ENCODE data around the gene RXRB.
"Not testable (repeated sequence)": the region's sequence is repeated elsewhere in the genome, so short reads cannot be mapped to it uniquely, and the experiment has no call there.

Gene RXRB

DNA sequence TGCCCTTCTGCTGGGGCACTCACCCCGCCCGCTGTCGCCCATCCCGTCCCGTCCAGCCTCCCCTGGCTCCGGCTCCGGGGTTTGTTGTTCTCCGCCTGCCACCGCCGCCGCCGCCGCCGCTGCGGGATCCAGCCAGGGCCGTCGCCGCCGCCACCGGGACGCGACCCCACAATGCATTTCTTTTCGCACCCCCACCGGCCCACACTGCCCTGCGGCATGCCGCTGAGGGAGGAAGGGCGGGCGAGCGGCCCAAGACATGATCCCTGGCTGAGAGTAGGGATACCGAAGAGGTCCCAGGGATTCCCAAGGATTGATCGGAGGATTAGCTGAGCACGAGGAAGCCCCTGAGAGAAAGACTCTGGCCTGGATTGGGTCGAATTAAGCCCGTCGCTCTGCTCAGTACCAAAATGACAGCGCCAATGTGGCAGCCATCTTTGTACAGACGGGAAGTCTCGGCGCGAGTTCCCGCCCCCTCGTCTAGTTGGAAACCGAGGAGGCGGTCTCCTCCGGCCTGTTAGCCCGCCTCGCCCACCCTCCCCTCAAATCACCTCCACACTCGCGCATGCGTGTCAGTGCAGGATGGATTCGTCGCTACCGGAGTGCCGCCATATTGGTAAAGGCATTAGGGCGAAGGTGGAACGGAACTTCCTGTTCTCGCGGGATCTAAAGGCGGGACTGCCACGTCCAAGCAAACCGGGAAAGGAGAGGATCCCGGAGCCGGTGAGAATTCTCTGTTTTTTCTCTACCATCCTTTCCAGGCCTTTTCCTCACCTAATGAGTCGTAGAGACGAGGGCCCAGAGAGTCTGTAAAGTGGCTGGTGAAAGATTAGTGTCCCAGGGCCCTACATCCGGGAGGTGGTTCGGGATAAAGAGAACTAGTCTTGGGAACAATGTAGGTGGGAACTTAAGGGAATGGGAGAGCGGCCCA is at the start of gene RXRB, which contains the start of gene SLC39A7:
Gene RXRB, minus strand, starts transcription at position 447 of the 928 bp plus-strand sequence. Its CDS starts 189 bp downstream, at position 258.
Gene SLC39A7, plus strand, starts transcription at position 649 of the 928 bp plus-strand sequence. CDS start 379 bp downstream, outside the sequence.
- ATAC-seq (ENCODE audit: low read depth) = peak; percentile 78
- H3K27me3 Mint-ChIP-seq = no peaks in the 10 kb centered on the region
- DNase-seq (ENCODE audit: low spot score in 2 of 2) = peak; percentile 88 to 95
- no peaks in the 10 kb centered on the region for H3K9me3 Mint-ChIP-seq
- peak within 1 kb of the TSS; percentile 95 for H3K27ac Mint-ChIP-seq
- H3K4me1 Mint-ChIP-seq = peaks cover 59% of the 10 kb centered on the region
- H3K36me3 Mint-ChIP-seq = peaks cover 34% of the 10 kb centered on the region
- peak within 1 kb of the TSS; percentile 99 for H3K4me3 Mint-ChIP-seq

DNA sequence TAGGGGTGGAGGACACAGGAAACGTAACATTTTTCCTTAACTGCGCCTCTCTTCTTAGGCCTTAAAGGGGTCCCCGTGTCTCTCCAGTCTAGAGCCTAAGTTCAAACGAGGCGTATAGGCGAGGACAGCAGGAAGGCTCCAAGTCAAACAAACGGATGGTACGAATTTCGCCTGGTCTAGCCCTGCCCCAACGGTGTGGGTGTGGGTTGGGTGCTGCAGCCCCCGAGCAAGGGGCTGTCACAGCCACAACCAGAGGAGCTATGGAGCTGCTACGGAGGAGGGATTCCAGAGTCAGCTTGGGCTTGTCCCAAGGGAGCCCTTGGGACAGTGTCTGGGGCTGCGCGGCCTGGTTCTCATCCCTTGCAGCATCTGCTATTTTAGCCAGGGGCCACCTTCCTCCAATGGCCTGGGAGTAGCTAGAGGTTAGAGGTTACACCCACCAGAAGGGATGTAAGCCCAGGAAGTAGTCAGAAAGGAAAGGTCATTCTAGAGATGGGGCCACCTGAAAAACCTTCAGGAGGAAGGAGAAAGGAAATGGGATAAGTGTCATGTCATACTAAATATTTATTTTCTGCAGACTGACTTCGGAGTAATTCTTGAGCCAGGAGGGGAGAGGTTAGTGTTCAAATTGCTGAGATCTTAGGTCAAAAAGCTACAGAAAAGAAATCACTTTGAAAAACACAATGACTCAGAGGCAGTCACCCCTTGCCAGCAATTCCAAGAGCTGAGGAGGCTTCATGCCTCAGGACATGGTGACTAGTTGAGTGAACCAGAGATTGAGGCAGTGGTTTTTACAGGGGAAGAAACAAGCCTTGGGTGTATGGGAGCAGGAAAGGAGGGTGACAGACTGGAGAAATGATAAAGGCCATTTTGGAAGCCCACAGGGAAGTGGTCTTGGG is 49.5 kb upstream of the RXRB start:
- Mint-ChIP-seq H3K9me3 (no peaks in the 10 kb centered on the region), H3K4me3 (peak overlapping the region; percentile 87), H3K36me3 (peaks cover 11% of the 10 kb centered on the region), H3K4me1 (peaks cover 26% of the 10 kb centered on the region), H3K27ac (peak overlapping the region; percentile 85), H3K27me3 (no peaks in the 10 kb centered on the region)
- ATAC-seq (ENCODE audit: low read depth) (no peak), DNase-seq (ENCODE audit: low spot score in 2 of 2) (no peak)

GRCh38 chr6:33248932-33249731 is 48.7 kb upstream of the RXRB start:
- H3K27me3 Mint-ChIP-seq = no peaks in the 10 kb centered on the region
- DNase-seq (ENCODE audit: low spot score in 2 of 2) (peak; percentile 84 to 90), ATAC-seq (ENCODE audit: low read depth) (peak; percentile 84)
- peaks cover 11% of the 10 kb centered on the region for H3K36me3 Mint-ChIP-seq
- H3K27ac Mint-ChIP-seq = peak overlapping the region; percentile 85
- no peaks in the 10 kb centered on the region for H3K9me3 Mint-ChIP-seq
- peaks cover 26% of the 10 kb centered on the region for H3K4me1 Mint-ChIP-seq
- H3K4me3 Mint-ChIP-seq = peak overlapping the region; percentile 87

GRCh38 chr6:33248643-33248931 is 48.1 kb upstream of the RXRB start:
- H3K27ac Mint-ChIP-seq = peak overlapping the region; percentile 85
- peaks cover 26% of the 10 kb centered on the region for H3K4me1 Mint-ChIP-seq
- peaks cover 11% of the 10 kb centered on the region for H3K36me3 Mint-ChIP-seq
- no peaks in the 10 kb centered on the region for H3K9me3 Mint-ChIP-seq
- peak; percentile 18 for ATAC-seq (ENCODE audit: low read depth)
- no peak for DNase-seq (ENCODE audit: low spot score in 2 of 2)
- no peaks in the 10 kb centered on the region for H3K27me3 Mint-ChIP-seq
- peak overlapping the region; percentile 87 for H3K4me3 Mint-ChIP-seq

GRCh38 chr6:33247977-33248642 is 47.6 kb upstream of the RXRB start:
- Mint-ChIP-seq H3K9me3 (no peaks in the 10 kb centered on the region), H3K36me3 (peaks cover 11% of the 10 kb centered on the region), H3K27me3 (no peaks in the 10 kb centered on the region), H3K4me3 (peak overlapping the region; percentile 87), H3K27ac (peak overlapping the region; percentile 85), H3K4me1 (peaks cover 26% of the 10 kb centered on the region)
- DNase-seq (ENCODE audit: low spot score in 2 of 2) (peak; percentile 91 to 97), ATAC-seq (ENCODE audit: low read depth) (peak; percentile 38)

GRCh38 chr6:33243476-33243875 is 43.0 kb upstream of the RXRB start:
- Mint-ChIP-seq H3K27ac (no peak overlapping the region), H3K9me3 (peaks cover 2% of the 10 kb centered on the region)
- no peak for DNase-seq (ENCODE audit: low spot score in 2 of 2)

GRCh38 chr6:33241968-33242367 is 41.5 kb upstream of the RXRB start:
- H3K9me3 Mint-ChIP-seq = peaks cover 2% of the 10 kb centered on the region
- H3K4me3 Mint-ChIP-seq = no peak overlapping the region
- ATAC-seq (ENCODE audit: low read depth) (no peak), DNase-seq (ENCODE audit: low spot score in 2 of 2) (no peak)
- peaks cover 2% of the 10 kb centered on the region for H3K36me3 Mint-ChIP-seq
- no peak overlapping the region for H3K27ac Mint-ChIP-seq
- H3K27me3 Mint-ChIP-seq = peaks cover 14% of the 10 kb centered on the region
- peaks cover 8% of the 10 kb centered on the region for H3K4me1 Mint-ChIP-seq

More at GRCh38 chr6:33243476-33243875, 43.0 kb upstream of the RXRB start:
- no peak overlapping the region for H3K4me3 Mint-ChIP-seq
- ATAC-seq (ENCODE audit: low read depth) = no peak
- peaks cover 11% of the 10 kb centered on the region for H3K4me1 Mint-ChIP-seq
- H3K36me3 Mint-ChIP-seq = peaks cover 2% of the 10 kb centered on the region
- peaks cover 14% of the 10 kb centered on the region for H3K27me3 Mint-ChIP-seq

DNA sequence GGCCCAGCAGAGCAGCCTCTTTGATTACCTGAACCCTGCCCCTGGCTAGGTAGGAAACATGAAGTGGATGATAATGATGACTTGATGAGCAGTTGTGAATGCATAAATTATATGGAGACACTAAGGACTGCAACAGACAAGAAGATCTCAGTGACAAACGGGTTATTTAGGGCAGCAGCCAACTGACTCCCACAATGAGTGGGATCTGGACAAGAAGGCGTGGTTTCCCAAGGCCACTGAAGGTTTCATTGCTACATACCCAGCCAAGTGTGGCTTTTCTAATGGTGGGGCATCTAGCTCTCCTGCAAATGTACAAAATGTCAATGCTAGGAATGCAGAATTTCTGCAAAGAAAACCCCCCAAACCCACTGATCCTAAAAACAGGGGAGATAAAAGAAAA is 37.3 kb upstream of the RXRB start:
- Mint-ChIP-seq H3K9me3 (peaks cover 2% of the 10 kb centered on the region), H3K4me1 (peaks cover 8% of the 10 kb centered on the region), H3K27me3 (peaks cover 27% of the 10 kb centered on the region), H3K27ac (no peak overlapping the region), H3K36me3 (peaks cover 2% of the 10 kb centered on the region), H3K4me3 (no peak overlapping the region)
- ATAC-seq (ENCODE audit: low read depth) (no peak), DNase-seq (ENCODE audit: low spot score in 2 of 2) (no peak)

DNA sequence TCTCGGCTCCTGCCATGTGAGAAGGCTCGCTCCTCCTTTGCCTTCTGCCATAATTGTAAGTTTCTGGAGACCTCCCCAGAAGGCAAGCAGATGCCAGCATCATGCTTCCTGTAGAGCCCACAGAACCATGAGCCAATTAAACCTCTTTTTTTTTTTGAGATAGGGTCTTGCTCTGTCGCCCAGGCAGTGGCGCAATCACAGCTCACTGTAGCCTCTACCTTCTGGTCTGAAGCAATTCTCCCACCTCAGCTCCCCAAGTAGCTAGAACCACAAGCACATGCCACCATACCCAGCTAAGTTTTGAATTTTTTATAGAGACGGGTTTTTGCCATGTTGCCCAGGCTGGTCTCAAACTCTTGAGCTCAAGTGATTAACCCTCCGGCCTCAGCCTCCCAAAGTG is 36.4 kb upstream of the RXRB start:
- Mint-ChIP-seq H3K9me3 (peaks cover 2% of the 10 kb centered on the region), H3K36me3 (peaks cover 2% of the 10 kb centered on the region), H3K4me1 (peaks cover 5% of the 10 kb centered on the region), H3K4me3 (no peak overlapping the region), H3K27ac (no peak overlapping the region), H3K27me3 (peaks cover 26% of the 10 kb centered on the region)
- ATAC-seq (ENCODE audit: low read depth) (no peak), DNase-seq (ENCODE audit: low spot score in 2 of 2) (no peak)

GRCh38 chr6:33236328-33236727 is 35.9 kb upstream of the RXRB start:
- Mint-ChIP-seq H3K4me1 (peaks cover 3% of the 10 kb centered on the region), H3K36me3 (peaks cover 2% of the 10 kb centered on the region), H3K27me3 (peaks cover 29% of the 10 kb centered on the region), H3K27ac (no peak overlapping the region), H3K4me3 (no peak overlapping the region), H3K9me3 (peaks cover 2% of the 10 kb centered on the region)
- no peak for DNase-seq (ENCODE audit: low spot score in 2 of 2)
- no peak for ATAC-seq (ENCODE audit: low read depth)

DNA sequence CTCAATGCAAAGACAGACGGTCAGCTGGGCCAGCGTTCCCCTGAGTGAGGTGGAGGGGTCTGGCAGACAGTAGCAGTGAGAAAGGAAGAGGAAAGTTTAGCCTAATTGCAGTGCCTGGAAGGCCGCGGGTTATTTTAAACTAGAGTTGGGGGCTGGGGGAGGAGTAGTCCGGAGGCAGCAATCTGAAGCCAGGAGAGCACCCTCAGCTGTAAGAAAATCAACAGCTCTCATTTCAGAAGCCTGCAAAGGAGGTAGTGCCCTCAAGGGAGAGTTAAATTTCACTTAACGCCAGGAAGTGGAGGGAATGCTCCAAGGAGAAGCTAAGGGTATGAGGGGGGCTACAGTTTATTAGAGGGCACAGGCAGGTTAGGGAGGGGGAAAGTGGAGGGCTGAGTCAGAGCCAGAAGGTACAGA is 34.8 kb upstream of the RXRB start:
- Mint-ChIP-seq H3K9me3 (no peaks in the 10 kb centered on the region), H3K27me3 (peaks cover 30% of the 10 kb centered on the region)
- DNase-seq (ENCODE audit: low spot score in 2 of 2) = no peak

DNA sequence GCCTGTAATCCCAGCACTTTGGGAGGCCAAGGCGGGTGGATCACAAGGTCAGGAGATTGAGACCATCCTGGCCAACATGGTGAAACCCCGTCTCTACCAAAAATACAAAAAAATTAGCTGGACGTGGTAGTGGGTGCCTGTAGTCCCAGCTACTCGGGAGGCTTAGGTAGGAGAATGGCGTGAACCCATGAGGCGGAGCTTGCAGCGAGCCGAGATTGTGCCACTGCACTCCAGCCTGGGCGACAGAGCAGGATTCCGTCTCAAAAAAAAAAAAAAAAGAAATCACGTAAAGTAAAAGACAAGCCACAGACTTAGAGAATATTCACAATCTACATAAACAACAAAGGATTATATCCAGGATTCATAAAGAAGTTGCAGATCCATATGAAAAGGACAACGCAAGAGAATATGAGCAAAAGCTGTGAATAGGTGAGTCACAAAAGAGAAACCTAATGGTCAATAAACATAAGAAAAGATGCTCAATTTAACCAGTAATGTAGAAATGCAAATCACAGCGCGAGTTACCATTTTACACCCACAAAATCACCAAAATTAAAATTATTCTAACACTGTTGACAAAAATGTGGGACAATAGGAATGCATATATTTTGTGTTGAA is 26.1 kb upstream of the RXRB start:
- not testable (repeated sequence) for H3K36me3 Mint-ChIP-seq; H3K9me3 Mint-ChIP-seq; H3K27ac Mint-ChIP-seq; ATAC-seq (ENCODE audit: low read depth); H3K4me1 Mint-ChIP-seq; DNase-seq (ENCODE audit: low spot score in 2 of 2); H3K4me3 Mint-ChIP-seq
- peaks cover 14% of the 10 kb centered on the region for H3K27me3 Mint-ChIP-seq

More for the DNA sequence above, 34.8 kb upstream of the RXRB start:
- Mint-ChIP-seq H3K4me3 (no peak overlapping the region), H3K4me1 (no peaks in the 10 kb centered on the region), H3K36me3 (no peaks in the 10 kb centered on the region), H3K27ac (no peak overlapping the region)
- no peak for ATAC-seq (ENCODE audit: low read depth)

DNA sequence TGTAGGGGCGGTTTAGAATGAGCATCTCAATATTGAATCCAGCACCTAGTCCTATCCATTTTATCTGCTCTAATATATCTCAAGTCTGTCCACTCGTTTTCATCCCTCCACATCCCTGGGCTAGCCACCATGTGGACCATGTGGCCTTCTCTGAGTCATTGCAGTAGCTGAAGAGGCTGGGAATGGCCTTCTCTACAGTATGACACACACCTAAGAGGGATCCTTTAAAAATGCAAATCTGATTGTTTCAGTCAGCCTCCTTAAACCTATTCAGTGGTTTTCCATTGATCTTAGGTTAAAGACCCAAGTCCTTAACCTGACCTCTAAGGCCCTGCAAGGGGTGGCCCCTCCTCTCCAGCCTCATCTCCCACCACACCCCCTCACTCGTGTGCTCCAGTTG is 17.2 kb upstream of the RXRB start:
- Mint-ChIP-seq H3K27me3 (peaks cover 31% of the 10 kb centered on the region), H3K9me3 (no peaks in the 10 kb centered on the region), H3K36me3 (peaks cover 3% of the 10 kb centered on the region), H3K4me1 (peaks cover 18% of the 10 kb centered on the region), H3K4me3 (no peak overlapping the region), H3K27ac (no peak overlapping the region)
- DNase-seq (ENCODE audit: low spot score in 2 of 2) (no peak), ATAC-seq (ENCODE audit: low read depth) (no peak)

Measured in memory B cell (primary cell).